HG03565 (cell line): ENCODE results near the gene BLCAP.
"Not testable (repeated sequence)": the region's sequence is repeated elsewhere in the genome, so short reads cannot be mapped to it uniquely, and the experiment has no call there.

Experiments used
- ATAC-seq: cut with Tn5 transposase; IDR thresholded peaks from one replicate; pipeline ENCODE4 v1.9.1; 2021; ENCODE audit warnings: mild to moderate bottlenecking, moderate library complexity; ENCODE audit not compliant: unreplicated experiment

The BLCAP gene

GRCh38 chr20:37490663-37491350, 36.9 kb downstream of the BLCAP start:
- ATAC-seq, result no peak

- not testable (repeated sequence) for ATAC-seq
These were observed 41.5 kb downstream of the BLCAP start for GRCh38 chr20:37486209-37486608.

GRCh38 chr20:37484331-37484730, 43.3 kb downstream of the BLCAP start:
- no peak for ATAC-seq

- no peak for ATAC-seq
These were observed 46.1 kb downstream of the BLCAP start for GRCh38 chr20:37481610-37482009.

- no peak for ATAC-seq
These were observed 46.8 kb downstream of the BLCAP start for GRCh38 chr20:37480919-37481318.

GRCh38 chr20:37479925-37480691, 47.6 kb downstream of the BLCAP start:
- no peak for ATAC-seq

- no peak for ATAC-seq
These were observed 48.4 kb downstream of the BLCAP start for GRCh38 chr20:37479266-37479665.

- no peak for ATAC-seq
These were observed 50.6 kb downstream of the BLCAP start for GRCh38 chr20:37477041-37477440.

- ATAC-seq, result no peak
These were observed 52.4 kb downstream of the BLCAP start for GRCh38 chr20:37475252-37475651.

GRCh38 chr20:37474386-37474785, 53.3 kb downstream of the BLCAP start:
- no peak for ATAC-seq

- no peak for ATAC-seq
These were observed 54.3 kb downstream of the BLCAP start for GRCh38 chr20:37473249-37474000.

GRCh38 chr20:37472435-37472834, 55.2 kb downstream of the BLCAP start:
- not testable (repeated sequence) for ATAC-seq

- no peak for ATAC-seq
These were observed 55.9 kb downstream of the BLCAP start for GRCh38 chr20:37471741-37472235.

- not testable (repeated sequence) for ATAC-seq
These were observed 57.5 kb downstream of the BLCAP start for GRCh38 chr20:37470190-37470589.

GRCh38 chr20:37469531-37469930, 58.1 kb downstream of the BLCAP start:
- no peak for ATAC-seq

GRCh38 chr20:37468886-37469285, 58.8 kb downstream of the BLCAP start:
- no peak for ATAC-seq
